Esophagus muscularis mucosa (tissue), 4 donors: ENCODE data around the gene CPED1. TPM values are rescaled to one million over a fixed set of nuclear protein-coding genes. Genes with fewer than 3 reads are reported as not detected.

ENCODE experiments used
- DNase-seq: peaks from one replicate; pipeline ENCODE4 v3.0.0-alpha.2; 2017; ENCODE audit errors: extremely low spot score
- H3K27ac ChIP-seq, 4 donors: fragments of 200-600 bp; sonication (generic); replicated peaks in 1 of 4; 1 replicate in 3 of 4; 2 replicates in 1 of 4; pipeline ENCODE4 v1.5.1; 2016 to 2019; ENCODE audit warnings: mild to moderate bottlenecking in 1 of 4
- H3K27me3 ChIP-seq, 4 donors: fragments of 200-600 bp; sonication (generic); one replicate each; pipeline versions ENCODE4 v1.5.1 to v1.6.0; 2016 to 2019
- H3K36me3 ChIP-seq, 4 donors: fragments of 200-600 bp; sonication (generic); one replicate each; pipeline ENCODE4 v1.5.1; 2016 to 2019
- H3K4me1 ChIP-seq, 4 donors: fragments of 200-600 bp; sonication (generic); one replicate each; pipeline ENCODE4 v1.5.1; 2016 to 2019
- H3K4me3 ChIP-seq, 4 donors: fragments of 200-600 bp; sonication (generic); 1 replicate in 2 of 4; 2 replicates in 2 of 4; pipeline ENCODE4 v1.5.1; 2016 to 2019; ENCODE audit warnings: mild to moderate bottlenecking in 4 of 4, moderate library complexity in 1 of 4
- H3K9me3 ChIP-seq, 4 donors: fragments of 200-600 bp; sonication (generic); 1 replicate in 3 of 4; 2 replicates in 1 of 4; pipeline ENCODE4 v1.5.1; 2016 to 2019
- CTCF ChIP-seq, 3 experiments: fragments of 200-600 bp in 2 of 3; fragments of 450-650 bp in 1 of 3; sonication (generic) in 2 of 3; IDR thresholded peaks; one replicate each; pipeline ENCODE4 v1.5.1; 2017 to 2019; ENCODE audit warnings: antibody characterized with exemption in 3 of 3, mild to moderate bottlenecking in 2 of 3, moderate library complexity in 1 of 3
- EP300 ChIP-seq: sonication (generic); formaldehyde crosslinking; IDR thresholded peaks from one replicate; pipeline ENCODE4 v1.6.1; 2017; ENCODE audit warnings: antibody characterized with exemption
- POLR2A ChIP-seq: fragments of 450-650 bp; IDR thresholded peaks from one replicate; pipeline ENCODE4 v1.6.1; 2017; ENCODE audit warnings: antibody characterized with exemption, moderate library complexity, mild to moderate bottlenecking, low read depth
- POLR2AphosphoS5 ChIP-seq, 2 donors: sonication (generic); formaldehyde crosslinking; IDR thresholded peaks; one replicate each; pipeline ENCODE4 v1.6.1; 2017; ENCODE audit warnings: antibody characterized with exemption in 2 of 2
- WGBS: methylation state at CpG from one replicate; pipeline ENCODE4 v1.1.5; 2018; 5-methylcytosine and 5-hydroxymethylcytosine counted together
- intact Hi-C: fragments of 100-400 bp; cut with DNase I; formaldehyde crosslinking; loops from one replicate; pipeline ENCODE4 v1.15.1; 2023
- total RNA-seq, 4 donors: library from RNA; depleted of rRNA; stranded (reverse); fragments of >200 nt; gene quantifications; one replicate each; pipeline versions ENCODE4 v1.1.0 to v1.2.1, GENCODE V29; 2016

The CPED1 gene
- total RNA-seq, 4 donors from 2014 or later = 28.1 to 81.8 (median 32.0) TPM

GRCh38 chr7:121172484-121172883, 184.0 kb downstream of the CPED1 start:
- no peak overlapping the region for H3K27ac ChIP-seq
- TF ChIP-seq EP300 (no peak), POLR2A (no peak), POLR2AphosphoS5 (IDR thresholded peaks at IDR 0.05) (no peak), CTCF (IDR thresholded peaks at IDR 0.05) (no peak)
- 86% methylated on average over 1 of the region's 1 CpG for WGBS
- H3K4me1 ChIP-seq = no peaks in the 10 kb centered on the region
- H3K4me3 ChIP-seq = no peak overlapping the region
- intact Hi-C loops = no loop called here
- no peaks in the 10 kb centered on the region for H3K27me3 ChIP-seq
- DNase-seq = no peak
- H3K9me3 ChIP-seq = no peaks in the 10 kb centered on the region
- no peaks in the 10 kb centered on the region for H3K36me3 ChIP-seq

- intact Hi-C loops = no loop called here
- H3K4me1 ChIP-seq = peaks cover 0 to 8% (median 0%) of the 10 kb centered on the region in 4 donors
- H3K27me3 ChIP-seq = no peaks in the 10 kb centered on the region
- no peaks in the 10 kb centered on the region for H3K36me3 ChIP-seq
- H3K27ac ChIP-seq = no peak overlapping the region
- DNase-seq = no peak
- H3K9me3 ChIP-seq = no peaks in the 10 kb centered on the region
- TF ChIP-seq CTCF (IDR thresholded peaks at IDR 0.05) (no peak), POLR2A (no peak), POLR2AphosphoS5 (IDR thresholded peaks at IDR 0.05) (no peak), EP300 (no peak)
- H3K4me3 ChIP-seq = no peak overlapping the region
- 51% methylated on average over 5 of the region's 5 CpGs for WGBS
Measured at GRCh38 chr7:121175826-121176225, 187.3 kb downstream of the CPED1 start.

- intact Hi-C loops = no loop called here
- H3K27ac ChIP-seq = no peak overlapping the region
- H3K36me3 ChIP-seq = no peaks in the 10 kb centered on the region
- peaks cover 0 to 10% (median 9%) of the 10 kb centered on the region in 4 donors for H3K4me1 ChIP-seq
- no peak for DNase-seq
- 84% methylated on average over 3 of the region's 3 CpGs for WGBS
- H3K4me3 ChIP-seq = no peak overlapping the region
- H3K9me3 ChIP-seq = no peaks in the 10 kb centered on the region
- no peak for TF ChIP-seq CTCF (IDR thresholded peaks at IDR 0.05)
- TF ChIP-seq POLR2AphosphoS5 (IDR thresholded peaks at IDR 0.05) = no peak
- no peak for TF ChIP-seq EP300
- no peak for TF ChIP-seq POLR2A
- no peaks in the 10 kb centered on the region for H3K27me3 ChIP-seq
Measured at GRCh38 chr7:121178452-121178851, 189.9 kb downstream of the CPED1 start.

GRCh38 chr7:121178869-121179497, 190.5 kb downstream of the CPED1 start:
- H3K27me3 ChIP-seq = no peaks in the 10 kb centered on the region
- TF ChIP-seq POLR2A = no peak
- TF ChIP-seq CTCF (IDR thresholded peaks at IDR 0.05) = no peak
- no peak overlapping the region for H3K27ac ChIP-seq
- H3K4me1 ChIP-seq = peaks cover 0 to 10% (median 9%) of the 10 kb centered on the region in 4 donors
- DNase-seq = no peak
- no peak overlapping the region for H3K4me3 ChIP-seq
- intact Hi-C loops = no loop called here
- no peaks in the 10 kb centered on the region for H3K9me3 ChIP-seq
- H3K36me3 ChIP-seq = no peaks in the 10 kb centered on the region
- 84% methylated on average over 2 of the region's 2 CpGs for WGBS
